K562 (cell line): ENCODE results near the gene GPC2. TPM values are rescaled to one million over a fixed set of nuclear protein-coding genes. Genes with fewer than 3 reads are reported as not detected.

Source experiments
- ATF7 ChIP-seq: fragments of 450-650 bp; IDR thresholded peaks from 2 replicates; pipeline ENCODE4 v1.7.1; 2014; ENCODE audit warnings: mild to moderate bottlenecking, moderate library complexity
- FOXM1 ChIP-seq, 2 experiments: fragments of 450-650 bp in 1 of 2; sonication (generic) in 1 of 2; formaldehyde crosslinking in 1 of 2; IDR thresholded peaks; 2 replicates each; pipeline versions ENCODE4 v1.6.1 to v1.9.0; 2017 to 2022; ENCODE audit warnings: low read depth in 2 of 2, mild to moderate bottlenecking in 2 of 2, missing genetic modification reagents in 1 of 2, moderate library complexity in 1 of 2
- NR1H2 ChIP-seq: sonication (generic); formaldehyde crosslinking; IDR thresholded peaks from 2 replicates; pipeline ENCODE4 v1.4.0; 2020; ENCODE audit warnings: mild to moderate bottlenecking, missing genetic modification reagents
- PRMT5 ChIP-seq: sonication (generic); formaldehyde crosslinking; IDR thresholded peaks from 2 replicates; pipeline ENCODE4 v1.5.0; 2020; ENCODE audit warnings: missing genetic modification reagents
- RHOXF2B ChIP-seq: fragments of 250-450 bp; sonication (Bioruptor Pico); conservative IDR thresholded peaks from 2 replicates; pipeline ENCODE4 v1.5.1; 2021
- TBL1XR1 ChIP-seq, 2 experiments: IDR thresholded peaks; 2 replicates each; pipeline ENCODE4 v1.6.1; 2012; ENCODE audit warnings: improper control_type of control experiment in 2 of 2, low read length in 2 of 2, mild to moderate bottlenecking in 1 of 2
- ZBTB17 ChIP-seq: fragments of 450-650 bp; formaldehyde crosslinking; IDR thresholded peaks from 2 replicates; pipeline ENCODE4 v1.4.0; 2020; ENCODE audit warnings: mild to moderate bottlenecking
- ZNF41 ChIP-seq: fragments of 250-450 bp; sonication (Bioruptor Pico); conservative IDR thresholded peaks from 2 replicates; pipeline ENCODE4 v1.4.0; 2020; ENCODE audit warnings: mild to moderate bottlenecking
- ZNF436 ChIP-seq: fragments of 250-450, 450-650 bp; sonication (Bioruptor Pico); formaldehyde crosslinking; IDR thresholded peaks from 2 replicates; pipeline ENCODE4 v1.7.0; 2020; ENCODE audit warnings: mild to moderate bottlenecking
- ZNF444 ChIP-seq: fragments of 250-450 bp; sonication (Bioruptor Pico); IDR thresholded peaks from 2 replicates; pipeline ENCODE4 v1.4.0; 2020; ENCODE audit warnings: mild to moderate bottlenecking, moderate library complexity
- ZNF586 ChIP-seq: fragments of 450-650 bp; formaldehyde crosslinking; conservative IDR thresholded peaks from 2 replicates; pipeline ENCODE4 v1.4.0; 2020; ENCODE audit warnings: mild to moderate bottlenecking, moderate library complexity
- polyA plus RNA-seq, 8 experiments: library from polyadenylated mRNA; depleted of rRNA in 4 of 8; stranded (reverse) in 5 of 8; unstranded in 3 of 8; fragments of >200 nt; fragmentation: Nextera tagmentation in 2 of 8; fragmentation: Illumina TruSeq in 1 of 8; extraction: Ambion mirVana in 2 of 8; extraction: Trizol in 1 of 8; gene quantifications; 2 replicates each; pipeline versions ENCODE4 v1.2.1 to v1.2.3, GENCODE V29; 2011 to 2014; ENCODE audit warnings: inconsistent platforms in 1 of 8, missing spikeins in 1 of 8
- total RNA-seq, 7 experiments: library from RNA; depleted of rRNA in 6 of 7; stranded (reverse); fragments of >200 nt in 6 of 7; fragmentation: Illumina TruSeq in 2 of 7; extraction: Trizol in 2 of 7; gene quantifications; 2 replicates each; pipeline versions ENCODE4 v1.2.1 to v1.2.3, GENCODE V29; 2011 to 2021; ENCODE audit warnings: low replicate concordance in 1 of 7
- TF ChIP-seq, protein P1 (sequence below): fragments of 250-450 bp; sonication (Bioruptor Pico); IDR thresholded peaks from 2 replicates; pipeline ENCODE4 v1.8.0; 2022; ENCODE audit warnings: inconsistent platforms
- TF ChIP-seq, protein P2 (sequence below): sonication (generic); formaldehyde crosslinking; IDR thresholded peaks from 2 replicates; pipeline ENCODE4 v1.9.0; 2022; ENCODE audit warnings: mild to moderate bottlenecking, missing genetic modification reagents
- TF ChIP-seq, protein P3 (sequence below): sonication (generic); formaldehyde crosslinking; IDR thresholded peaks from 2 replicates; pipeline ENCODE4 v1.8.1; 2023; ENCODE audit warnings: mild to moderate bottlenecking, missing genetic modification reagents
- TF ChIP-seq, protein P4 (sequence below): fragments of 450-650 bp; IDR thresholded peaks from 2 replicates; pipeline ENCODE4 v1.7.1; 2018; ENCODE audit warnings: mild to moderate bottlenecking, low read depth; ENCODE audit not compliant: partially characterized antibody
- TF ChIP-seq, protein P5 (sequence below): fragments of 250-450 bp; sonication (Bioruptor Pico); IDR thresholded peaks from 2 replicates; pipeline ENCODE4 v1.4.0; 2020
- TF ChIP-seq, protein P6 (sequence below): fragments of 450-650 bp; IDR thresholded peaks from 2 replicates; pipeline ENCODE4 v1.6.1; 2016; ENCODE audit warnings: mild to moderate bottlenecking

GPC2 gene
- total and polyA plus RNA-seq, 9 of the 15 experiments (the other 6 are each of a cell fraction or from before 2014, with no cell fraction given): 0.06 to 7.7 (median 1.4) TPM; not detected in 1

DNA sequence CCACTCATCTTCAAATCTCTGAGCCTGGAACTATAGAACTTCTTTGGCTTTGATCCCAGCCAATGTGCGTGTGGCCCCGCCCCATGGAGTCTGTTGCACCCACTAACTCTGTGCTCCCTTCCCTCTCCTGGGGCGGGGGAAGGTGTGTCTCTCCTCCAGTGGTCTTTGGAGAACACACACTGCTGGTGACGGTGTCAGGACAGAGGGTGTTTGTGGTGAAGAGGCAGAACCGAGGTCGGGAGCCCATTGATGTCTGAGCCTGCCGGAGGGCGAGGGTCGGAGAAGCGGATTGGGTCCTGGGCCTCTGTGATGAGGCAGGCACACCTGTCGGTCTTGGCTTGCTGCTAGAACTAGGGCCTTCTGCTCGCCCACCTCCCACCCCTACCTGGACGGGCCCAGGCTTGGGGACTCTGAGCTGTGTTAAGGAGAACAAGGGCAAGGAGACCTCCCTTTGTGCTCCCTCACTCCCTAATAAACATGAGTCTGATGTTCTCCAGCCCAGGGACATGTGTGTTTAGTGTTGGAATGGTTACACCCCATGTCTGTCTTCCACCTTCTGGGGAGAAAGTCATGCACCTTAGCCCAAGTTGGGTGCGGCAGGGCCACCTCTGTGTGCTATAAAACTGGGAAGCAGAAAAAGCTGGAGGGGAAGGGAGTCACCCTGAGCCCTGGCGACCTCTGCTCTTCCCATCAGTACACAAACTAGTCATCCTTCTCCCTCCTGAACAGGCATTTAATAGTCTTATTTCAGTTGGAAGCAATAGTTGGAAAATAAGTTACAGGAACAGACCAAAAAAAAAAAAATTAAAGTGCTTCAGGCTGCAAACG, 23.3 kb downstream of the GPC2 start (continued):
- TF ChIP-seq FOXM1 (IDR thresholded peaks at IDR 0.05; ENCODE audit: low read depth) (no peak), FOXM1 (CRISPR knock-in tag; IDR thresholded peaks at IDR 0.05; ENCODE audit: low read depth) (no peak), ZNF41 (CRISPR knock-in tag) (no peak), NR1H2 (CRISPR knock-in tag) (no peak), PRMT5 (no peak), RHOXF2B (no peak), TBL1XR1 (IDR thresholded peaks at IDR 0.05; ENCODE audit: low read length in 2 of 2) (no peak), ZNF436 (CRISPR knock-in tag) (no peak), ZBTB17 (CRISPR knock-in tag) (0 out of 2 replicates have a peak, but pooled peaks have one; percentile 33), ATF7 (no peak), ZNF586 (no peak), ZNF444 (CRISPR knock-in tag) (no peak)
- TF ChIP-seq, protein P1, sequence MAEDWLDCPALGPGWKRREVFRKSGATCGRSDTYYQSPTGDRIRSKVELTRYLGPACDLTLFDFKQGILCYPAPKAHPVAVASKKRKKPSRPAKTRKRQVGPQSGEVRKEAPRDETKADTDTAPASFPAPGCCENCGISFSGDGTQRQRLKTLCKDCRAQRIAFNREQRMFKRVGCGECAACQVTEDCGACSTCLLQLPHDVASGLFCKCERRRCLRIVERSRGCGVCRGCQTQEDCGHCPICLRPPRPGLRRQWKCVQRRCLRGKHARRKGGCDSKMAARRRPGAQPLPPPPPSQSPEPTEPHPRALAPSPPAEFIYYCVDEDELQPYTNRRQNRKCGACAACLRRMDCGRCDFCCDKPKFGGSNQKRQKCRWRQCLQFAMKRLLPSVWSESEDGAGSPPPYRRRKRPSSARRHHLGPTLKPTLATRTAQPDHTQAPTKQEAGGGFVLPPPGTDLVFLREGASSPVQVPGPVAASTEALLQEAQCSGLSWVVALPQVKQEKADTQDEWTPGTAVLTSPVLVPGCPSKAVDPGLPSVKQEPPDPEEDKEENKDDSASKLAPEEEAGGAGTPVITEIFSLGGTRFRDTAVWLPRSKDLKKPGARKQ (CRISPR knock-in tag): no peak
- TF ChIP-seq, protein P2, sequence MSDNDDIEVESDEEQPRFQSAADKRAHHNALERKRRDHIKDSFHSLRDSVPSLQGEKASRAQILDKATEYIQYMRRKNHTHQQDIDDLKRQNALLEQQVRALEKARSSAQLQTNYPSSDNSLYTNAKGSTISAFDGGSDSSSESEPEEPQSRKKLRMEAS: 0 out of 2 replicates have a peak, but pooled peaks have one; percentile 11
- TF ChIP-seq, protein P3, sequence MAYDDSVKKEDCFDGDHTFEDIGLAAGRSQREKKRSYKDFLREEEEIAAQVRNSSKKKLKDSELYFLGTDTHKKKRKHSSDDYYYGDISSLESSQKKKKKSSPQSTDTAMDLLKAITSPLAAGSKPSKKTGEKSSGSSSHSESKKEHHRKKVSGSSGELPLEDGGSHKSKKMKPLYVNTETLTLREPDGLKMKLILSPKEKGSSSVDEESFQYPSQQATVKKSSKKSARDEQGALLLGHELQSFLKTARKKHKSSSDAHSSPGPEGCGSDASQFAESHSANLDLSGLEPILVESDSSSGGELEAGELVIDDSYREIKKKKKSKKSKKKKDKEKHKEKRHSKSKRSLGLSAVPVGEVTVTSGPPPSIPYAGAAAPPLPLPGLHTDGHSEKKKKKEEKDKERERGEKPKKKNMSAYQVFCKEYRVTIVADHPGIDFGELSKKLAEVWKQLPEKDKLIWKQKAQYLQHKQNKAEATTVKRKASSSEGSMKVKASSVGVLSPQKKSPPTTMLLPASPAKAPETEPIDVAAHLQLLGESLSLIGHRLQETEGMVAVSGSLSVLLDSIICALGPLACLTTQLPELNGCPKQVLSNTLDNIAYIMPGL: no peak
- TF ChIP-seq, protein P4, sequence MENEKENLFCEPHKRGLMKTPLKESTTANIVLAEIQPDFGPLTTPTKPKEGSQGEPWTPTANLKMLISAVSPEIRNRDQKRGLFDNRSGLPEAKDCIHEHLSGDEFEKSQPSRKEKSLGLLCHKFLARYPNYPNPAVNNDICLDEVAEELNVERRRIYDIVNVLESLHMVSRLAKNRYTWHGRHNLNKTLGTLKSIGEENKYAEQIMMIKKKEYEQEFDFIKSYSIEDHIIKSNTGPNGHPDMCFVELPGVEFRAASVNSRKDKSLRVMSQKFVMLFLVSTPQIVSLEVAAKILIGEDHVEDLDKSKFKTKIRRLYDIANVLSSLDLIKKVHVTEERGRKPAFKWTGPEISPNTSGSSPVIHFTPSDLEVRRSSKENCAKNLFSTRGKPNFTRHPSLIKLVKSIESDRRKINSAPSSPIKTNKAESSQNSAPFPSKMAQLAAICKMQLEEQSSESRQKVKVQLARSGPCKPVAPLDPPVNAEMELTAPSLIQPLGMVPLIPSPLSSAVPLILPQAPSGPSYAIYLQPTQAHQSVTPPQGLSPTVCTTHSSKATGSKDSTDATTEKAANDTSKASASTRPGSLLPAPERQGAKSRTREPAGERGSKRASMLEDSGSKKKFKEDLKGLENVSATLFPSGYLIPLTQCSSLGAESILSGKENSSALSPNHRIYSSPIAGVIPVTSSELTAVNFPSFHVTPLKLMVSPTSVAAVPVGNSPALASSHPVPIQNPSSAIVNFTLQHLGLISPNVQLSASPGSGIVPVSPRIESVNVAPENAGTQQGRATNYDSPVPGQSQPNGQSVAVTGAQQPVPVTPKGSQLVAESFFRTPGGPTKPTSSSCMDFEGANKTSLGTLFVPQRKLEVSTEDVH: no peak
- TF ChIP-seq, protein P5, sequence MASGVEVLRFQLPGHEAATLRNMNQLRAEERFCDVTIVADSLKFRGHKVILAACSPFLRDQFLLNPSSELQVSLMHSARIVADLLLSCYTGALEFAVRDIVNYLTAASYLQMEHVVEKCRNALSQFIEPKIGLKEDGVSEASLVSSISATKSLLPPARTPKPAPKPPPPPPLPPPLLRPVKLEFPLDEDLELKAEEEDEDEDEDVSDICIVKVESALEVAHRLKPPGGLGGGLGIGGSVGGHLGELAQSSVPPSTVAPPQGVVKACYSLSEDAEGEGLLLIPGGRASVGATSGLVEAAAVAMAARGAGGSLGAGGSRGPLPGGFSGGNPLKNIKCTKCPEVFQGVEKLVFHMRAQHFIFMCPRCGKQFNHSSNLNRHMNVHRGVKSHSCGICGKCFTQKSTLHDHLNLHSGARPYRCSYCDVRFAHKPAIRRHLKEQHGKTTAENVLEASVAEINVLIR: no peak
- TF ChIP-seq, protein P6, sequence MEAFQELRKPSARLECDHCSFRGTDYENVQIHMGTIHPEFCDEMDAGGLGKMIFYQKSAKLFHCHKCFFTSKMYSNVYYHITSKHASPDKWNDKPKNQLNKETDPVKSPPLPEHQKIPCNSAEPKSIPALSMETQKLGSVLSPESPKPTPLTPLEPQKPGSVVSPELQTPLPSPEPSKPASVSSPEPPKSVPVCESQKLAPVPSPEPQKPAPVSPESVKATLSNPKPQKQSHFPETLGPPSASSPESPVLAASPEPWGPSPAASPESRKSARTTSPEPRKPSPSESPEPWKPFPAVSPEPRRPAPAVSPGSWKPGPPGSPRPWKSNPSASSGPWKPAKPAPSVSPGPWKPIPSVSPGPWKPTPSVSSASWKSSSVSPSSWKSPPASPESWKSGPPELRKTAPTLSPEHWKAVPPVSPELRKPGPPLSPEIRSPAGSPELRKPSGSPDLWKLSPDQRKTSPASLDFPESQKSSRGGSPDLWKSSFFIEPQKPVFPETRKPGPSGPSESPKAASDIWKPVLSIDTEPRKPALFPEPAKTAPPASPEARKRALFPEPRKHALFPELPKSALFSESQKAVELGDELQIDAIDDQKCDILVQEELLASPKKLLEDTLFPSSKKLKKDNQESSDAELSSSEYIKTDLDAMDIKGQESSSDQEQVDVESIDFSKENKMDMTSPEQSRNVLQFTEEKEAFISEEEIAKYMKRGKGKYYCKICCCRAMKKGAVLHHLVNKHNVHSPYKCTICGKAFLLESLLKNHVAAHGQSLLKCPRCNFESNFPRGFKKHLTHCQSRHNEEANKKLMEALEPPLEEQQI: no peak
